Activated naive CD8-positive, alpha-beta T cell treated with anti-CD3 and anti-CD28 coated beads, Interleukin-2, amount 50 U/mL, for 24 hours (primary cell): Measurements from ENCODE around the gene ADAMTSL3.
"Not testable (repeated sequence)": the region's sequence is repeated elsewhere in the genome, so short reads cannot be mapped to it uniquely, and the experiment has no call there.

Source experiments
- ATAC-seq: fragments of 150-1000 bp; cut with Tn5 transposase; one replicate; pipeline ENCODE4 v1.10.0; 2021
- DNase-seq: peaks from one replicate; pipeline ENCODE4 v3.0.0; 2021
- H3K27ac Mint-ChIP-seq: one replicate; pipeline ENCODE4 v1.8.0; 2021; ENCODE audit warnings: mild to moderate bottlenecking, mixed read lengths
- H3K27me3 Mint-ChIP-seq: one replicate; pipeline ENCODE4 v1.8.0; 2021; ENCODE audit warnings: mixed read lengths
- H3K36me3 Mint-ChIP-seq: one replicate; pipeline ENCODE4 v1.8.0; 2021; ENCODE audit warnings: low read depth, mixed read lengths
- H3K4me1 Mint-ChIP-seq: one replicate; pipeline ENCODE4 v1.8.0; 2021; ENCODE audit warnings: mixed read lengths
- H3K4me3 Mint-ChIP-seq: one replicate; pipeline ENCODE4 v1.8.0; 2021; ENCODE audit warnings: mild to moderate bottlenecking, moderate library complexity, mixed read lengths
- H3K9me3 Mint-ChIP-seq: one replicate; pipeline ENCODE4 v1.8.0; 2021; ENCODE audit warnings: mixed read lengths

ADAMTSL3 gene

DNA sequence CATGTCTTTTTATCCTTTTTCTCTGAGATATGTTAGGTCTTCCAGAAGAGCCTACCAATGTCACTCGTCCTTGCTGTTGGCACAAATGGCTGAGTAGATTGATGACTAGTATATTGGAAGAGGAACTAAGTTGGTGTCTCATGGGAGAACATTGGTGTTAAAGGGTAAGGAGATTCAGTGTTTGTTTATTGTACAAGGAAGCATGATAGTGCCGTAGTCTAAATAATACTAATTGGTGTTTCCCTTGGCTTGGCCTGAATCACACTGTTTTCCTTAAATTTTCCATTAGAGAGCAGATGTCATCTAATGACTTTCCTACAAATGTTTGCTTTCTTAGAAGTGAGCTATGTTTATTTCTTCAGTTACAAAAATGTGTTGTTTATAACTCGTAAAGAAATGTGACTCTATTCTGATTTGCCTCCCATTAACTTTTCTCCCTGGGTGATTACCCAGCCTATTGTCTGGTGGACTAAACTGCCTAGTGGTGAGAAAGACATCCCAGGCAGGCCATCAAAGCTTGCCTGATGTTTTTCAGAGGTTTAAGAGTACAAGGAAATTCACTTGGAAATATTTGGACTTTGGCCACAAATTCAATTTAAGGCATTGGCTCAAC, 28.7 kb downstream of the ADAMTSL3 start:
- no peak overlapping the region for H3K4me3 Mint-ChIP-seq
- no peak for DNase-seq

DNA sequence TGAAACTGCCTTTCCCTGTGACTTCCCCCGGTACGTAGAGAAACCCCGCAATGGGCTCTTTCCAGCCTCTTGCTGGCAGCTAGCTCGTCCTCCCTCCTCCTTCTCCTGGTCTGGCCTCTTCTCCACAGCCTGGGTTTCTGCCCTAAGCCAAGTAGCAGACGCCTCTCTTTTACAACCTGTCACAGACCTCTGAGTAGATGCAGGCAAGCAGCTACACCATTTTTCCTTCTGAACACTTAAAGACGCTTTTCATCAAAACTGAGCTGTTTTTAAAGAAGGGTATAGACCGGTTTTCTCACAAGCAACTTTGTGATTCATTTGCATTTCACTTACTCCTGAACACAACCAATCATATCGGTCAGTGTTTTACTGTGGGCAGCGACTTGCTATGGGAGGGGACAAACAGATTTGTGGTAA, 32.0 kb downstream of the ADAMTSL3 start:
- H3K4me3 Mint-ChIP-seq = no peak overlapping the region
- DNase-seq (no peak), ATAC-seq (no peak)
- peaks cover 7% of the 10 kb centered on the region for H3K27me3 Mint-ChIP-seq
- H3K27ac Mint-ChIP-seq = no peak overlapping the region
- H3K9me3 Mint-ChIP-seq = no peaks in the 10 kb centered on the region
- H3K36me3 Mint-ChIP-seq = no peaks in the 10 kb centered on the region
- H3K4me1 Mint-ChIP-seq = no peaks in the 10 kb centered on the region

More for the DNA sequence above, 28.7 kb downstream of the ADAMTSL3 start:
- no peak for ATAC-seq
- H3K9me3 Mint-ChIP-seq = peaks cover 11% of the 10 kb centered on the region
- no peak overlapping the region for H3K27ac Mint-ChIP-seq
- H3K27me3 Mint-ChIP-seq = peaks cover 5% of the 10 kb centered on the region
- no peaks in the 10 kb centered on the region for H3K36me3 Mint-ChIP-seq
- H3K4me1 Mint-ChIP-seq = no peaks in the 10 kb centered on the region

- Mint-ChIP-seq H3K27me3 (peaks cover 9% of the 10 kb centered on the region), H3K4me1 (no peaks in the 10 kb centered on the region), H3K9me3 (no peaks in the 10 kb centered on the region), H3K36me3 (no peaks in the 10 kb centered on the region), H3K4me3 (no peak overlapping the region), H3K27ac (no peak overlapping the region)
- ATAC-seq (no peak), DNase-seq (no peak)
Observed at GRCh38 chr15:83688201-83688600, 34.3 kb downstream of the ADAMTSL3 start.

DNA sequence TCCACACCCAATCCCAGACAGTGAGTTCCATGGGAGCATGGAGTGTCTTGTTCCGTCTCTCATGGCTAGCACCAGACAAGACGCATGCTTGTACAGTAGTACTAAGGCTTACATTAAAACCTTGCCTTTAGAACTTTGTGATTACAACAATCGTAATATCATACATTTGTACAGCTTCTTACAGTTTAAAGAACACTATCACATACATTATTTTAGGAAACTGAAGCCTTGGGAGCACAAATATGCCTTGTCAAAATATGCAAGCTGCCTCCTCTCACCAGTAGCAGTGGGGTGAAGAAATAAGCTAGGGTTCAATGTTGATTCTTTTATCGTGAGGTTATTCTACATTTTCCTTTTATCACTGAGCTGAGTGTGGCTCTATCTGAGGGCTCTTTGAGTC, 36.8 kb downstream of the ADAMTSL3 start:
- H3K36me3 Mint-ChIP-seq = no peaks in the 10 kb centered on the region
- DNase-seq (no peak), ATAC-seq (no peak)
- peaks cover 8% of the 10 kb centered on the region for H3K27me3 Mint-ChIP-seq
- no peaks in the 10 kb centered on the region for H3K4me1 Mint-ChIP-seq
- H3K9me3 Mint-ChIP-seq = peaks cover 4% of the 10 kb centered on the region
- H3K4me3 Mint-ChIP-seq = no peak overlapping the region
- no peak overlapping the region for H3K27ac Mint-ChIP-seq

- Mint-ChIP-seq H3K27ac (no peak overlapping the region), H3K9me3 (peaks cover 4% of the 10 kb centered on the region), H3K4me1 (no peaks in the 10 kb centered on the region), H3K36me3 (no peaks in the 10 kb centered on the region), H3K4me3 (no peak overlapping the region), H3K27me3 (peaks cover 4% of the 10 kb centered on the region)
- DNase-seq (no peak), ATAC-seq (no peak)
Observed at GRCh38 chr15:83692746-83693581, 39.0 kb downstream of the ADAMTSL3 start.

DNA sequence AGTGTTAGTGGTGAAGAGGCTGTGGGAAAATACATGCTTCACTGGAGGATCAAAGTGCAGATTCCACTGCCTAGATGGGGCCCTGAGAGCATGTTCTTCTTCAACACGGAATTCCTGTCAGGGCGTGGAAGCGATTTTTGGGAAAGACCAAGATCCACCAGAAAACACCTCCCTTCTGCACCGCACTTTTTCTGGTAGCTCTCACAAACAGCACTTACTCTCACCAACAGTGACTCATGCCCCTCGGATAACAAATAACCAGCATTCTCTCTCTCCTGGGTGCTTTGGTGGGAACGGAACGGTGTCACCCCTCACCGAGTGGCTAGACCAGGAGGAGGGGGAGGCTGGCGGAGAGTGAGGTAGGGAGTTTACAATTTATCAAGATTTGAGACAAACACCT, 40.1 kb downstream of the ADAMTSL3 start:
- no peak overlapping the region for H3K27ac Mint-ChIP-seq
- DNase-seq = no peak
- H3K4me1 Mint-ChIP-seq = no peaks in the 10 kb centered on the region
- H3K27me3 Mint-ChIP-seq = peaks cover 4% of the 10 kb centered on the region
- no peaks in the 10 kb centered on the region for H3K36me3 Mint-ChIP-seq
- H3K4me3 Mint-ChIP-seq = no peak overlapping the region
- no peak for ATAC-seq
- H3K9me3 Mint-ChIP-seq = peaks cover 4% of the 10 kb centered on the region

DNA sequence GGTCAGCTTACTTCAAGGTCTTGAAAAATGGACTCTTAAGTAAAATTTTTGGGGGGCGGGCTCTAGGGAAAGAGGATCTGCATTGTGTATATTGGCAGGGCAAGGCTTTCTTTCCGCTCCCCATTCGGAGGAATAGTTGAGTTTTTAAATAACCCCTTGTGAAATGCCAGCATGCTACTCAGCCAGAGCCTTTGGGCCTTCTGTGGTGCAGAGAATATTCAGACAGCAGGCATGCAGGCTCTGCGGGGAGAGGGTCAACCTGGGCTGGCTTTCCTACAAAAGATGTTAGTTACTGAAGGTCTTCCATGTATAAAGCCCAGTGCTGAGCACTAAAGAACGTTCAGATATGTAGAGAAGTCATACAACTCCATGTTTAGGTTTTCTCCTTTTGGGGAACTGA, 40.6 kb downstream of the ADAMTSL3 start:
- Mint-ChIP-seq H3K27ac (no peak overlapping the region), H3K4me3 (no peak overlapping the region), H3K4me1 (no peaks in the 10 kb centered on the region), H3K9me3 (peaks cover 4% of the 10 kb centered on the region), H3K36me3 (no peaks in the 10 kb centered on the region), H3K27me3 (peaks cover 4% of the 10 kb centered on the region)
- ATAC-seq (no peak), DNase-seq (no peak)

- no peak overlapping the region for H3K27ac Mint-ChIP-seq
- no peaks in the 10 kb centered on the region for H3K4me1 Mint-ChIP-seq
- H3K9me3 Mint-ChIP-seq = peaks cover 4% of the 10 kb centered on the region
- ATAC-seq (no peak), DNase-seq (no peak)
- H3K36me3 Mint-ChIP-seq = no peaks in the 10 kb centered on the region
- H3K27me3 Mint-ChIP-seq = peaks cover 3% of the 10 kb centered on the region
- H3K4me3 Mint-ChIP-seq = no peak overlapping the region
Observed at GRCh38 chr15:83695246-83695645, 41.3 kb downstream of the ADAMTSL3 start.

DNA sequence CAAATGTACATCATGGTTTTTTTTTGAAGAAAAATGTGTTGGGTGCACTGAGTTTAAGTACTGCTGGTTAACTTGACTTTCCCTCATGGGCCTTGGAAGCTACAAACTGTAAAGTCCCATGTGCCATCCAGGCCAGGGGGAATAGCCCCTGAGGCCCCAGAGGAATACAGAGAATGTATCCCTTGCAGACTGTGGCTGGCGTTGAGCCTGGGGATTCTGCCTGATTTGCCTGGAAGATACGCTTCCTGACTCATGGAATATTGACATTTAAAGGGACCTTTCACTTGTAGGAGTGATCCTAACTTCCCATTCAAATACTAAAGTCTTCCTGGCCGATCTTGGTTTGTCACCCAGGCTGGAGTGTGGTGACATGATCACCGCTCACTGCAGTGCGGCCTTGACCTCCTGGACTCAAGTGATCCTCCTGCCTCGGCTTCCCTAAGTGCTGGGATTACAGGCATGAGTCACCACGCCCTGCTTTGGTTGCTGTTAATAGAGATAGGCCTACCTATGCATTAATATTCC, 42.0 kb downstream of the ADAMTSL3 start:
- ATAC-seq (no peak), DNase-seq (no peak)
- Mint-ChIP-seq H3K36me3 (no peaks in the 10 kb centered on the region), H3K4me1 (no peaks in the 10 kb centered on the region), H3K4me3 (no peak overlapping the region), H3K9me3 (peaks cover 4% of the 10 kb centered on the region), H3K27me3 (peaks cover 2% of the 10 kb centered on the region), H3K27ac (no peak overlapping the region)

GRCh38 chr15:83697716-83698115, 43.8 kb downstream of the ADAMTSL3 start:
- no peaks in the 10 kb centered on the region for H3K4me1 Mint-ChIP-seq
- H3K4me3 Mint-ChIP-seq = no peak overlapping the region
- H3K27me3 Mint-ChIP-seq = no peaks in the 10 kb centered on the region
- H3K9me3 Mint-ChIP-seq = peaks cover 9% of the 10 kb centered on the region
- DNase-seq (no peak), ATAC-seq (no peak)
- H3K27ac Mint-ChIP-seq = no peak overlapping the region
- H3K36me3 Mint-ChIP-seq = no peaks in the 10 kb centered on the region

DNA sequence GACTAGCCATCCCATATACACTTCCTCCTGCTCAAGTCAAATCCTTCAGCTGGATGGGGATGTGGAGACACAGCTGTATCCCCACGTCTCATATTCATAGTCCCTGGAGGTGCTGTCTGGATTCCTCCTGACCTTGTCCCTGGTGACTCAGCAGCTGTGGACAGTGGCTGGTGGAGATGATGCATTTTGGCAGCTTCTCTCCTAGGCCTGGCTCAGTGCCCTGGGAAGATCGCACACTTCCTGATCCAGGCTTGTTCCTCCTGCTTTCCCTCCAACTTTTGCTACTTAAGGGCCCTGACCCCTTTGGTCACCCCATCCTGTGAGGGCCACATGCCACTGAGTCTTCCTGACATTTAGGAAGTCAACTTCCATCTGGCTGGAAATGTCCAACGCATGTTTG, 44.4 kb downstream of the ADAMTSL3 start:
- Mint-ChIP-seq H3K4me1 (no peaks in the 10 kb centered on the region), H3K27ac (no peak overlapping the region), H3K9me3 (peaks cover 9% of the 10 kb centered on the region), H3K4me3 (no peak overlapping the region), H3K36me3 (no peaks in the 10 kb centered on the region), H3K27me3 (no peaks in the 10 kb centered on the region)
- DNase-seq (no peak), ATAC-seq (no peak)

DNA sequence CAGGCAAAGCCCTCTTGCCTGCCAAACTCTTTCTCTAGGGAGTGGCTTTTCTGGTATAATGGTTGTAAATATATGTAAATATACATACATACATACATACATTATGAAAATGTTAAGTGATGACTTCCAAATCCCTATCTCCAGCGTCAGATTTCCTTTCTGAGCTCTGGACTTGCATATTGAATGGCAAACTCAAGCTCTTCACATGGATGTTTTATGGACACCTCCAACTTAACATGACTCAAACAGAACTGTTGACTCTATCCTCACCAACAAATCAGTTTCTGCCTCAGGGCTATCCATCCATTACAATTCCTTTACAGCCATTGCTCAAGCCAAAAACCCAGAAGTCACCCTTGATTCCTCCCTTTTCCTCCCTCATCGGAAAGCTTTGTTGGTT, 45.1 kb downstream of the ADAMTSL3 start:
- Mint-ChIP-seq H3K36me3 (no peaks in the 10 kb centered on the region), H3K4me3 (no peak overlapping the region), H3K27me3 (no peaks in the 10 kb centered on the region), H3K27ac (no peak overlapping the region), H3K9me3 (peaks cover 9% of the 10 kb centered on the region), H3K4me1 (no peaks in the 10 kb centered on the region)
- ATAC-seq (no peak), DNase-seq (no peak)

DNA sequence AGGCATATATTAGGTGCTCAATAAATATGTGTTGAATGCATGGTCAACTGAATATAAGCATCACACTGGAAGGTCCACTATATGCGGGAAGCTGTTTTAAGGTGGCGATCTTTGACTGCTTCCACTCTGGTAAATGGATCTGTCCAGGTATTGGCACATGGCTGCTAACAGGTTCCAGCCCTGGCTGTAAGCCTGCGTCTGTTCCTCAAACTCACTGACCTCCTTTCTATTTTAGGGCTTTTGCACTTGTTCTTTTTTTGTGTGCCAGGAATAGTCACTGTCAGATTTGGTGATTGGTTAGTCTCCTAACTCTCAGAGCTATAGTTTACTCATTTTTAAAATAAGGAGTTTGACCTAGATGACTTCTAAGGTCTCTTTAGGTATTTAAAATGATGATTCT, 46.2 kb downstream of the ADAMTSL3 start:
- Mint-ChIP-seq H3K36me3 (no peaks in the 10 kb centered on the region), H3K9me3 (peaks cover 4% of the 10 kb centered on the region), H3K27ac (no peak overlapping the region), H3K27me3 (no peaks in the 10 kb centered on the region), H3K4me3 (no peak overlapping the region), H3K4me1 (no peaks in the 10 kb centered on the region)
- DNase-seq (no peak), ATAC-seq (no peak)

DNA sequence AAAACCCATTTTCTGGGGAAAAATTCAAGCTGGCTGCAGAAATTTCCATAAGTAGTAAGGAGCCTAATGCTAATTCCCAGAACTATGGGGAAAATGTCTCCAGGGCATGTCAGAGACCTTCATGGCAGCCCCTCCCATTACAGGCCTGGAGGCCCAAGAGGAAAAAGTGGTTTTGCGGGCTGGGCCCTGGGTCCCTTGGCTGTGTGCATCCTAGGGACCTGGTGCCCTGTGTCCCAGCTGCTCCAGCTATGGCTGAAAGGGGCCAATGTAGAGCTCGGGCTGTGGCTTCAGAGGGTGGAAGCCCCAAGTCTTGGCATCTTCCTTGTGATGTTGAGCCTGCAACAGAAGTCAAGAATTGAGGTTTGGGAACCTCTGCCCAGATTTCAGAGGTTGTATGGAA, 48.4 kb downstream of the ADAMTSL3 start:
- not testable (repeated sequence) for H3K4me3 Mint-ChIP-seq, ATAC-seq, H3K4me1 Mint-ChIP-seq, DNase-seq, H3K27me3 Mint-ChIP-seq, H3K36me3 Mint-ChIP-seq, H3K27ac Mint-ChIP-seq, H3K9me3 Mint-ChIP-seq

GRCh38 chr15:83708328-83708727, 54.4 kb downstream of the ADAMTSL3 start:
- ATAC-seq (no peak), DNase-seq (no peak)
- no peaks in the 10 kb centered on the region for H3K36me3 Mint-ChIP-seq
- H3K9me3 Mint-ChIP-seq = no peaks in the 10 kb centered on the region
- no peaks in the 10 kb centered on the region for H3K4me1 Mint-ChIP-seq
- H3K4me3 Mint-ChIP-seq = no peak overlapping the region
- H3K27me3 Mint-ChIP-seq = no peaks in the 10 kb centered on the region
- H3K27ac Mint-ChIP-seq = no peak overlapping the region
